ENCODE data around the gene LPP. TPM values are rescaled to one million over a fixed set of nuclear protein-coding genes. Genes with fewer than 3 reads are reported as not detected.
"Not testable (repeated sequence)": the region's sequence is repeated elsewhere in the genome, so short reads cannot be mapped to it uniquely, and the experiment has no call there.

Gene LPP
- total RNA-seq, 1 donor from 2014 or later, result 26.3 TPM

- DNase-seq (ENCODE audit: low read depth), result no peak
Observed at GRCh38 chr3:188695241-188695640, 541.3 kb downstream of the LPP start.

DNA sequence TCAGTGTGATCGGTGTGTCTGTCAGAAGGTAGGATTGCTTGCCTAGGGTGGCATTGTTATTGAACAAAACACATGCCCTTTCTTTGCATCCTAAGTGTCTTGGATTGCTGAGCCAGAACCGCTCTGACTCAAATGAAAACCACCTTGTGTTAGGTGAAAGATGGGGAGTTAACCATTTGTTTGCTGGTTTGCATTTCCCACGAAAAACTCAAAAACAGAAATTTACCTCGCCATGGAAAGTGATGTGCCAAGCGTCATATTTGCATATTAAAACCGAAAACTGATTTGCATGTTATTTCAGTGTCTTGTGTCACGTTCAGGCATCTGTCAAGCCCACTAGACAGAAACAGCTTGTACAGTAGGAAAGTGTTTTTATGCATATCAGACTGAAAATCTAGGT lies 543.2 kb downstream of the LPP start:
- DNase-seq (ENCODE audit: low read depth), result no peak

DNA sequence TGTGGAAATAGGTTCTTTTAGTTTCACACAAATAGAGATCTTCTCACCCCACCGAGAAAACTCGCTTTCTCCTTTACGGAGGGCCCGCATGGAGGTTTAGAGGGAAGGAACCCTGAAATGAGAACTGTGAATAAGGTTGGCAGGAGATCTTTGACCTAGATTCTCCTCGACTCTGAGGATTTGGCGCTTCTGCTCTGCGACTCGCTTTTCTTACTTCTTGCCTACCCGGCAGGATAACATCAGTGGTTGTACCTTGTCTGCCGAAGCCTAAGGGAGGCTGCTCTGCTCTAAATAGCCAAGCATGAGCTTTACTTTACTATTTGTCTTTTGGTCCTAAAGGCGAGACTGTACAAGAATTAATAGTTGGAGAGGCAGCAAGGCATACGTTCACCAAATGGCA lies 544.5 kb downstream of the LPP start:
- DNase-seq (ENCODE audit: low read depth), result no peak

DNA sequence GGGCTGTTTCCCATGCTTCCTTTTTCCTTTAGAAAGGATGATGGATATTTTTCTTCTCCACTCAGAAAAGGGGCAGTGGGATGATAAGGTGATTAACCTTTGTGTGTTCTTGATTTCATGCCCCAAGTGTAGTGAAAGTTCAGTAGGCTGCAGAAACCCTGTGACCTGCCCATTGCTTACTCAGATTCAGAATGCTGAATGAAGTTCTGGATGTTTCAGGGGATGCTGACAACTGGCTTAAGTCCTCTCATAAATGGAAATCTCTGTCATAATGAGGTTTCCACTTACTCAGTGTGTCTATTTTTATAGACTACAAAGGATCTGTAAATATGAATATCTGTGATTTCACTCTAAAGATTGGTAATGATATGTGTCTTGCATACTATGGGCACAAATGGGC lies 546.5 kb downstream of the LPP start:
- no peak for DNase-seq (ENCODE audit: low read depth)

DNA sequence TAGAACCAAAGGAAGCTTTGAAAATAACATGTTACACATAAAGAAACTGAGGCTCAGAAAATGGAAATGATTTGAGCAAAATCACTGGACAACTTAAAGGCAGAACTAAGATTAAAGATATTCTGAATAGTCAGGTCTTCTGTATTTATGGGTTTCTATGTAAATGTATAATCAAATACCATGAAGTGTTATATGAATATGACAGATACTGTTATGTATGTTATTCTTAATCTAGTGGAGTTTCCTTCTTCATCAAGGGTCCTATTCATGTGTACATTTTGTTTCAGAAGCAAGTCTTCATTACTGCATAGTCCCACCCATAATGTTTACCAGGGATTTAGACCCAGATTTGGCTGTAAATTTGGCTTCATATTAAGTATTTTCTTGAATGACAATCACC lies 547.0 kb downstream of the LPP start:
- no peak for DNase-seq (ENCODE audit: low read depth)

DNA sequence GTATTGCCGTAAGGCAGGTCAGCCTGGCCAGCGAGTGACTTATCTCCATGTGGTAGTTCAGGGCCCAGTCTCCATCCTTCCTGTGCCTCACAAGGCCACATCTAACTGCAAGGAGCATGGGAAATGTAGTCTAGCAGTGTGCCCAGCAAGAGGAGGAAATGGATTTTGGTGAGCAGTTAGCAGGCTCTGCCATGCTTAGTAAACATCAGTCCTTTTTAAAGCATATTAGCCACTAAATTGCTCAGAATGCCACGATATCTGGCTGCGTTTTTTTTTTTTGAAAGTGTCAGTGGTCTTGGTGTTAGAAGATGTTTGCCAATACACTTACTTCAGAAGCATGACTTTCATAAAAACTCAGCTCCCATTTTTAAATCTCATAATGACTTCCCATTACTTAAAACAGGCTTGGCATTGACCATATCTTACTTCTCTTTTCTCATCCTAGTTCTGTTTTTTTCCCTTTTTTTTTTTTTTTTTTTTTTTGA lies 547.6 kb downstream of the LPP start:
- no peak for DNase-seq (ENCODE audit: low read depth)

DNA sequence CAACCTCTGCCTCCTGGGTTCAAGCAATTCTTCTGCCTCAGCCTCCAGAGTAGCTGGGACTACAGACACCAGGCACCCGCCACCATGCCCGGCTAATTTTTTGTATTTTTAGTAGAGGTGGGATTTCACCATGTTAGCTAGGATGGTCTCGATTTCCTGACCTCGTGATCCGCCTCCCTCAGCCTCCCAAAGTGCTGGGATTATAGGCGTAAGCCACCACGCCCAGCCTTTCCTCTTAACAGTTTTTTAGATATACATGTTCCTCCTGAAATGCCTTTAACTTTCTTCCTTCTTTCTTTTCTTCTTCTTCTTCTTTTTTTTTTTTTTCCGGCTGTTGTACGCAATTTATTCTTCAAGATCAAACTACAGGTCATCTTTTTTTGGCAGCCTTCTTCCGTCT lies 548.1 kb downstream of the LPP start:
- DNase-seq (ENCODE audit: low read depth), result not testable (repeated sequence)

DNA sequence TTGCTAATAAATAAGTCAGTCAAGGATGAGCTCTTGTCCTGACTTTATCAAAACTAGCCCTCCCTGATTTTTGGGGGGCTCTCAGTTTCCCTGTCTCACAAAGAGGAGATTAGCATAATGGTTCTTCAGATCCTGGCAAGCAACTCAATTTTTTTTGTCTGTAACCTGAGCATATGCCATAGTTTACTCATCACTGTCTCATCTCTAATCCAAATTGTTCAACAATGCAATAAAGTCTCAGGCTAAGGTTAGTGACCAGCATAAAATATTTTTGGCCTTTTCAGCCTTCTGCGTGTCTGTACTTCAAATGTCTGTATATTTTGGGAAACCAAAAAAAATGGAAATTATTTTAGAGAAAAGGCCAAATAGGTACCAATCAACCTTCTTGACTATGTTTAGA lies 552.2 kb downstream of the LPP start:
- no peak for DNase-seq (ENCODE audit: low read depth)

DNA sequence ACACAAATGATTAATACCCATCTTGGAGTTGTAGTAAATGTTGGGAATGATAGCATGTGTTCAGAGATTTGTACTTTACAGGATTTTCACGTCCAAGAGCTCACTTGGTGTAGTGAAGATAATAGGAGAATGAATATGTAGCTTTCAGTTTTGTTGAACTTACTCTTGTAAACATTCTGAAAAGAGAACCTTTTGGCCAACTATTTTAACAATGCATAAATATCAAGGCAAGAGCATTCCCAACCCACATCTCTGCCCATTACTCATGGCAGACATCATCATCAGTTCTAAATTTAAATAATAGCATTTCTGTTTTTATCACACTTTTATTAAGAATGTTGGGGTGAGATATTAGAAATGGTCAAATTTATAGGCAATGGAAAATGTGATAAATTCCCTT lies 552.6 kb downstream of the LPP start:
- DNase-seq (ENCODE audit: low read depth), result no peak

DNA sequence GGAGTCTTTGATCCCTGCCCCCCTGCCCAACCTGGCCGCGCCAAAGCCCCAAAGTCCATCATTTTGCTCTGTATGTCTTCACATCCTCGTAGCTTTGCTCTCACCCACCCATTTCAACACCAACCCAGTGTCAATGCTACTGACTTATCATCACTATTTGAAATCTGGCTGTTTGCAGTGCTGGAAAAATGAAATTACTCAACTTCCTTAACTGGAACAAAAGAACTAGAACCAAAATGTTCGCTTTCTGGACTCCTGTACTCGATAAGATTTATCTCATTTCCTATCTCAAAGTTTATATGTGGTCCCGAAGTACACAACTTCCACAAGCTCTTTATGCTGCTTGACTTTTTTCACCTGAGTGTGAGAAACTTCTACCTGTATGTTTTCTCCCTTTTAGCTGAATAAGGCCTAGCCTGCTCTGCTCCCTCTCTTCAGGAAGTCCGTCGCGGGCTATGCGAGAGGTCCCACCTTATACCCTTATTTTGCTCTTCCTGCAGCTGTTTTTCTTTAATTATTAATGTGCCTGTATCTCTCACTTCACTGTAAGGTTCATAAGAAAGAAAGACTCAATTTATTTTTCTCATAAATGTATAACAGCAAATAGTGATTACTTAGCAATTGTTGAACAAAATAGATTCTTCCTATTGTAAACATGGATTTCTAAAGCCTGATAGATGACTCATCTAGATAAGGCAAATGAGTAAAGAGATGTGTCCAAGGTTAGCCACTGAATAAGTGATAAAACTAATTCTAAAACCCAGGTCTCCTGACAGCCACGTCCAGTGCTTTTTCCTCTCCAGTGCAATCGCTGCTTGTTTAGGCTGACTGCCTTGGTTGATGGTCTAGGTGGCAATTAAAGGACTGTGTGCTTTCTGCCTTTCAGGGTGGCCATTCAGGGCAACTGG lies 553.7 kb downstream of the LPP start:
- no peak for DNase-seq (ENCODE audit: low read depth)

GRCh38 chr3:188711881-188712247 lies 557.9 kb downstream of the LPP start:
- DNase-seq (ENCODE audit: low read depth), result no peak

- DNase-seq (ENCODE audit: low read depth), result no peak
Observed at GRCh38 chr3:188712248-188712924, 558.4 kb downstream of the LPP start.

GRCh38 chr3:188712991-188713390 lies 559.0 kb downstream of the LPP start:
- DNase-seq (ENCODE audit: low read depth), result no peak

GRCh38 chr3:188719545-188719944 lies 565.6 kb downstream of the LPP start:
- DNase-seq (ENCODE audit: low read depth), result no peak

DNA sequence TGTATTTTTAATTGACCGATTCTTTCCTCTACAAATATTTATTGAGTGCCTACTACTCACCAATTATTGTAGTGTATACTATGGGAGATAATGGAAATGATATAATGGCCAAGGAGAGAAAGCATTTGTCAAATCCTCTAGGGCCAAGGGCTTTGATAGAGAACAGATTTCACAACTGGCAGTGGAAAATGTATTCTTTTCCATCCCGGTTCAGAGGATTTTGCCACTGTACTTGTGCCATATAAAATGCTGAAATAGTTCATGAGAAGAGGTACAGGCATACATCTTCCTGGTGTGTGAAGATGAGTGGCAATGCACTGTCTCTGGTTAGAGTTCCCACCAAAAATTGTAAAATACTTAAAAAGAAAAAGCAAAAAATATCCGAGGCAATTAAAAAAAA lies 566.3 kb downstream of the LPP start:
- no peak for DNase-seq (ENCODE audit: low read depth)

DNA sequence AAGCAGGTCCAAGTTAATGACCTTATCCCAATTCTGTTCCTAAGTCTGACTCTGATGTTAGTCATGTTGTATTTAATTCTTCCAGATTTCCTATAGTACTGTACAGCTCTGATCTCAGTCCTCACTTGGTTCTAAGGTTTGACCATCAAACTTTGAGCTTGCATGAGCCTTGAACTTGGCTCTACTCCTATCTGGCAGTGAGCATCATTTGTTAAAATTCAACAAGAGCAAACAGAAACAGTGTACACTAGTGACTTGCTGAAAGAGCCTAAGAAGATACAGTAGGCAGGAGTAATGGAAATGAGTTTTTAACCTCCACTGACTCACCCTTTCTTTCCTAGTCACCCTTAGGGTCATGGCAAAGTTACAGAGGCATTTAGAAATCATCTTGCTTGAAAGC lies 566.7 kb downstream of the LPP start:
- no peak for DNase-seq (ENCODE audit: low read depth)

- DNase-seq (ENCODE audit: low read depth), result no peak
Observed at GRCh38 chr3:188721312-188721711, 567.4 kb downstream of the LPP start.

DNA sequence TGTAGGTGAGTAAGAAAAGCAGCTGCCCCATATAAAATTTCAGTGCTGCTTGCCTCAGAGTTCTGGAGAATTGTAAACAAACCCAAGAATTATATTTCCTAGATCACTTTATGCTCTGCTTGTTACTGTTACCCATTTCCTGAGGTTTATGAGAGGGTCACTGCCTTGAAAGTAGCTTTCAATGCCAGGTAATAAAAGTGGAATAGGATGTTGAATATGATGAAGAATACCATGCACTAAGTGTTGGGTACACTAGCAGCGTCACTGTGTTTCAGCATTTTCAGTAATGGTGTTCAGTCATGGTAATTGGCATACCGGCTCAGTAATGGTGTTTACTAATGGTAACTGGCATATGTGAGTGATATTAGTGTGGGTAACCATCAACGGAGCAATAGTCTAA lies 568.0 kb downstream of the LPP start:
- DNase-seq (ENCODE audit: low read depth), result no peak

- DNase-seq (ENCODE audit: low read depth), result no peak
Observed at GRCh38 chr3:188722963-188723362, 569.0 kb downstream of the LPP start.

GRCh38 chr3:188727052-188727451 lies 573.1 kb downstream of the LPP start:
- DNase-seq (ENCODE audit: low read depth), result no peak

DNA sequence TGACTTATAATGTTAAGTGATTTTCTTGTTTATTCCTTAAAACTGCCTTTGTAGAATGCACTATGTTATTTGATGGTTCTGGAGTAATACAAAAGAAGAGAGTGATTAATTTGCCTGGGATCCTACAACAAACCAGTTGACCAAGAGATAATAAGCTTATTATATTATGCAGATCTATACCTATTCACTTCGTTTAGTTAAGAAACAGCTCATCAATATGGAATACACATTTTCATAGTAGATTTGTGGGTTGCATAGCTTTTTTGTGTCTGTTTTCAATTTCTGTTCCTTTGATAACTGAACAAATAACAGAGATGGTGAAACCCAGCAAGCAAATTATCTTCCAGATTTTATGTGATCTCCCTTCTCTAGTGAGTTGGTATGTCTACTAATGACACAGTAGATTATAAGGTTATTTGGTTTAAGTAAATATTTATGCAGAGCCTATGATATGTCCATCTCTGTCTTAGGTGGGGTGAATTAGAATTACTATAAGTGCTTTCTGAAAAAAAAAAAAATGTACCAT lies 574.5 kb downstream of the LPP start:
- DNase-seq (ENCODE audit: low read depth), result no peak

GRCh38 chr3:188729422-188729821 lies 575.5 kb downstream of the LPP start:
- DNase-seq (ENCODE audit: low read depth), result no peak

Data from myocyte (in vitro differentiated cells).